SH-SY5Y (cell line): Measurements from ENCODE around the gene SIM2.

ENCODE experiments used
- GATA2 ChIP-seq: IDR thresholded peaks from 2 replicates; pipeline ENCODE4 v1.6.1; 2011; ENCODE audit warnings: mild to moderate bottlenecking, low read depth, low read length
- GATA3 ChIP-seq: IDR thresholded peaks from 2 replicates; pipeline ENCODE4 v1.6.1; 2011; ENCODE audit warnings: low read depth, mild to moderate bottlenecking, low read length, moderate library complexity

DNA sequence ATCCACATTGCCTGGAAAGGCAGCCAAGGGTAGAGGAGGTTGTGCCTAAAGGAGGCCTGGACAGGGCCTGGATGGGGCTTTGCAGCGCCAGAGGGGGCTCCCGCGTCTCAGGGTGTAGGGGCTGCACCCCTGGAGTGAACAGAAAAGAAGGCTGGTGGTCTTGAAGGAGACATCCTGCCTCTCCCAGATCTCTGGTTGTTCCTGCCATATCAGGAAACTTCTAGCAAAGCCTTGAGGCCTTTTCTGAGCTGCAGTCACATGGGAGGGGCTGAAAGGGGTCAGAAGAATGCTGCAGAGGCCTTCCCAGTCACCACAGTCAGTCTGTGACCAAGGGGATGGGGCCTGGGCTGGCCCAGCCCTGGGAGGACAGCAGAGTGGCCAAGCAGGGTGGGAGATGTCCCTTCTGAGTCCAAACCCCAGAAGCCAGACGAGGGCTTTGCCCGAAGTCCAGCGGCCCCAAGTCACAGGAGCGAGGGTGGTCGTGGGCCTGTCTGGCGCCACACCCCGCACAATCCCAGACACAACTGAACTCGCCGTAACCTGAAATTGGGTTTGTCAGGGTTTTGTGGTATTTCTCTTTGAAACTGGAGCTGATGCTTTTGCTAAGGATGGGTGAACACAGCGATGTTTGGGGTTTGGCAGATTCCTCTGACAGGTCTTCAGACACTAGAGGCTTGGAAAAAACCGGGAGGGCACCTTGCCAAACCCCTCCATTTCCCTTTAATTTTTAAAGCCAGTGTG lies 29.6 kb downstream of the SIM2 start:
- TF ChIP-seq GATA2 (no peak), GATA3 (no peak)
